HG02943 (cell line): ENCODE measurements around the gene USHBP1.

Experiments
- ATAC-seq: cut with Tn5 transposase; IDR thresholded peaks from one replicate; pipeline ENCODE4 v1.9.1; 2021; ENCODE audit warnings: mild to moderate bottlenecking, low read depth, moderate library complexity; ENCODE audit not compliant: unreplicated experiment

USHBP1 gene, protein sequence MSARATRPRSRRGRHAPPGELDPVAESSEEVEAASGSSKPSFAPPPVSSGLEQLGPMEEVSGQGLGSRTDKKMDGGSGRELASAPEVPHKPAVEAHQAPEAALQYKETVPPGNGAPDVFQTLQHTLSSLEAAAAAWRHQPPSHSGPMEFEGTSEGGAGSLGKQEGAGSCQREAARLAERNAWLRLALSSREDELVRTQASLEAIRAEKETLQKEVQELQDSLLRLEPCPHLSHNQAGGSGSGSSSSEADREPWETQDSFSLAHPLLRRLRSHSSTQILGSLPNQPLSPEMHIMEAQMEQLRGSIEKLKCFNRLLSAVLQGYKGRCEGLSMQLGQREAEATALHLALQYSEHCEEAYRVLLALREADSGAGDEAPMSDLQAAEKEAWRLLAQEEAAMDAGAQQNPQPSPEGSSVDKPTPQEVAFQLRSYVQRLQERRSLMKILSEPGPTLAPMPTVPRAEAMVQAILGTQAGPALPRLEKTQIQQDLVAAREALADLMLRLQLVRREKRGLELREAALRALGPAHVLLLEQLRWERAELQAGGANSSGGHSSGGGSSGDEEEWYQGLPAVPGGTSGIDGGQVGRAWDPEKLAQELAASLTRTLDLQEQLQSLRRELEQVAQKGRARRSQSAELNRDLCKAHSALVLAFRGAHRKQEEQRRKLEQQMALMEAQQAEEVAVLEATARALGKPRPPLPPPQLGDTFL

DNA sequence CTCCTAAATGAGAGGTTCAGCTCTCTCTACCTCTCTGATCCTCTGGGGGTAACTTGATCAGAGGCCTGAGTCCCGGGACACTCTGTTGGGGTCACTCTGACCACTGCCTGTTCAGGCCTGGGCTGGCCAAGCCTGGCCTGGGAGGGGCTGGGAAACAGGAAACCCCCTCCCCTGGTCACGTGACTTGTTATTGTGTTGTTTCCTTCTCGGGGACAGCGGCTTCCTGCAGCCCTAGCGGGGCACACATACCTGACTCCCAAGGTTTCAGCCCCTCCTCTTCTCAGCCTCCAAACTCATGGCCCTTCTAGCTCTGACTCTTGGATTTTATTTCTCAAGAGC lies at the start of gene USHBP1:
USHBP1 (minus strand) TSS at position 105 of the 339 bp plus-strand sequence. CDS start 446 bp downstream, outside the sequence.
- no peak for ATAC-seq

DNA sequence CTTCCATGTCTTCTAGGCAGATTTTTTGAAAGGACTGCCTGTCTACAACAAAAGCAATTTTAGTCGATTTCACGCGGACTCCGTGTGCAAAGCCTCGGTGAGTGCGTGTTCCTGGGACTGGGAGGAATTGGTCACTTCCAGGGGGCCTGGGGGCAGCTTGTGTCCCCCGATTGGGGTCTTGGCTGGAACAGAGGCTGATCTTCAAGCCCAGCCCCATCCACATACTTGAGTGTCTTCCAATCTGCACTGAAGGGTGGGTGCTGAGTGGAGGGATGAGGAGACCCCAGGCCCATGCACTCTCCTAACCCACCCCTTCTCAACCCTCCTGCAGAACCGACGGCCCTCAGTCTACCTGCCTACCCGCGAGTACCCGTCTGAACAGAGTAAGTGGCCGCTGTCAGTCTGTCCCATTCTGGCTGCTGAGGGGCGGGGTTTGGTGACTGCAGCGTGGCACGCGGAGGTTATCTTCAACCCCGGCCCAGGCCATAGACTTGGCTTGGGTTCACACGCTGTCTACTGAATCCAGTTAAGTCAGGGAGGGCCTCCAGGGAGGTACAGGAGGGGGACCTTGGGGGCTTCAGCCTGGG lies 49.6 kb upstream of the USHBP1 start:
- ATAC-seq, result no peak

DNA sequence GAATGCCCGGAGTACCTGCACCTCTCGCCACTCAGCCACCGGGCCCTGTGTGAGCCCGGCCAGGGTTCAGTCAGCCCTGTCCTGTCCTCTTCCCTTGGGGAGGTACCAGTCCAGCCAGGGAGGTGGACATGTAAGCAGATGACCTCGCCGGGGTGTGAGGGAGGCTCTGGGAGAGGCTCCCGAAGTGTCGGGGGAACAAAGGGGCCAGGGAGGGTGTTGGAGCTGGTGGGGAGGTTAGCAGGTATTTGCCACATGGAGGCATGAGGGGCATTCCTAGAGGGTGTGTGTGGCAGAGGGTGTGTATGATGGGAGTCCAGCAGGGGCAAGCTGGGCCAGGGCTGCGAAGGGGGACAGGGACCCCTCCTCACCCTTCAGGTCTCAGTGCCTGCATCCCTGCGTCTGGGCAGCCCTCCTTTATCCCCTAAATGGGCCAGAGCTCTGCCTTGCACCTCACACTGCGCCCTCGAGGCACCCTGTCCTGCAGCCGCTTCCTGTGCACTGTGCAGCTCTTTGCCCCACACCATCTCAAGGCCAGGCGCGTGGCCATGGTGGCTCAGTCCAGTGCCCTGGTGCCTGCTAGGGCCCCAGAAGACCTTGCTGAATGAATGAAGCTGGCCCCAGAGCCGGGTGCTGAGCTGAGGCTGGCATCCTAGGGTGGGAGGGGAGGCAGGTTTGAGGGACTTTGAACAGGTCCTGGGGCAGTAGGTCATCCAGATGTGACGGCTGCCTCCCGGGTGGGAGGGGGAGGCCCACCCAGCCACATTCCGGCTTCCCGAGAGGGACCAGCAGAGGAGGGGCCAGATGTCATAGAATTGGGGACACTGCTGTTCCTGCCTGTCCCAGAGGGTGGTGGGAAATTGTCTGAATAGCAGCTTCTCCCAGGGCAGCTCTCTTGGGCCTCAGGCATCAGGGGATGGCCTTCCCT lies 47.9 kb upstream of the USHBP1 start:
- no peak for ATAC-seq

DNA sequence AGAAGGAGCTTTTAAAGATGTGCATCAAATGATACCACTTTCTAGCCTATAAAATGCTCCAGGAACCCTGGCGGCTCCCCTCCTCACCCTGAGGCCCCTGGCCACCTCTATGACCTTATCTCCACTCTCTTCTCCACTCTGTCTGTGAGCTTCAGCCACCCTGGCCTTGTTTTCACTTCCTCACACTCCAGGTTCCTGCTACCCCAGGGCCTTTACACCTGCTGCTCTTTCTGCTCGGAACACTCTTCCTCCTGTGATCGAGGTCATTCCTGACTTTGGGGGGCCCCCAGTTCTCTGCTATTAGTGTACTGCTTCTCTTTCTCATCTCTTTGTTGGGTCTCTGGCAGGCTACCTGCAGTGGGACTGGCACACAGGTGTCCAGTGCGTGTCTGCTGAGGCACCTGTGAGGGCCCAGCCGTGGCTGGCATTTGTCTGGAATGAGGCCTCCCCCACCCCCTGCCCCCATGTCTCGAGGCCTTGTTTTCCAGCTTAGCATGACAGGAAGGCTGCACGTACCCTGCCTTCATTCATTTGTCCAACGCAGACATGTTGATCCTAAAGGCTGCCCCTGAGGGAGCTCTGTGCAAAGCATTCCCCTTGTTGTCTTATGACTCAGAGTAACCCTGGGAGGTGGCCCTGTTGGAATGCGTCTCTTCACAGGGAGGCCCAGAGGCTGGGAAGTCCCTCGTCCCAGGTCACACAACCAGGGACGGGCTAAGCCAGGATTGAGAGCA lies 47.1 kb upstream of the USHBP1 start:
- ATAC-seq, result no peak

DNA sequence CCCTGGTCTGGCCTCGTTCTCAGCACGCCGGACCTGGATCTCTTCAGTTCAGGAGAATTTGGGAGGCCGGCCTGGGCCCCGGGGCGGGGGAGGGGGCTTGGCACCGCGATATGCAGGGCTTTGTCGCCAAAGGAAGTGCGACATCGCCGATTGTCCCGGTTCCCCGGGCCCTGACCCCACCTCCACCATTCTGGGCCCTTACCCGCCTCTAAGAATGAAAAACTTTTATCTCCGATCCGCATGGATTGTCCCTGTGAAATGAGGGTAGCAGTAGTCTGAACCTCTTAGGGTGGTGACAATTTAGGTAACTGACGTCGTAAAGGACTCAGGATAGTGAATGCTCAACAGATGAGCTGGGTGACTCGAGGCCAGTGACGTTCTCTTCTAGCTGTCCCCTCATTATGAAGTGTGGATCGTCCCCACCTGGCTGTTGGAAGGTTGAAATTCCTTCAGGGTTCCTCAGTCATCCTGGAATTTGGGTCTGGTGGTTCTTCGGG lies 45.5 kb upstream of the USHBP1 start:
- ATAC-seq, result no peak

DNA sequence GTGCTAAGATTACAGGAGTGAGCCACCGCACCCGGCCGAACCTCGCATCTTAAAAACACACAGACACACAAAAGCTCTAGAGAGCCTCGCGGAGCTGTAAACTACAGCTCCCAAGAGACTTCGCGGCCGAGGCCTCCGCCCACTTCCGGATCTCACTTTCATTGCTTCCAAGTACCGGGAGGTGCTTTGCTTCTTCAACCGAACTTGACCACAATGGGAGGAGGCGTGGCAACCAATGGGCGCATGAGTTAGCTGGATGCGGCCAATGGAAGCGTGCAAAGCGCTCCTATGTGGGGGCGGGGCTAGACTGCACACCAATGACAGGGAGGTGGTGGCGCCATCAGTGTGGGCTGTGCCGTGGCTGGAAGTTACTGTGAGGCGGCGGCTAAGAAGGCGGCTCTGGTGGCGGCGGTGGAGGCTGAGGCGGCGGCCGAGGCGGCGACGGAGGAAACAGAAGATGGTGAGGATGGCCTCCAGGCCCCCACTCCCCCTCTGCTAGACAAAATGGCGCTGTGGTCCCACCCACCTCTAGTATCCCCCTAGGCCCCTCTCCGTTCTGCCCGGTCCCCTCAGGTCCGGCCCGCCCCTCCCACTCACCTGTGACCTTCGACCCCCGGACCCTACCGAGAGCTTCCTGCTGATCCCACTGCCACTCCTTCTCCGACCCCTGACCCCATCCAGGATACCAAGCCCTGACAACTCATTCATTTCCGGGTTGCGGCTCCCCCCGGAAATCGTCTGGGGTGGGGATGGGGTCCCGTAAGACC lies 44.8 kb upstream of the USHBP1 start, which contains the start of gene DDA1:
DDA1 (plus strand) TSS at position 366 of the 767 bp plus-strand sequence; CDS start at position 458, 92 bp downstream.
- peak; percentile 47 for ATAC-seq

DNA sequence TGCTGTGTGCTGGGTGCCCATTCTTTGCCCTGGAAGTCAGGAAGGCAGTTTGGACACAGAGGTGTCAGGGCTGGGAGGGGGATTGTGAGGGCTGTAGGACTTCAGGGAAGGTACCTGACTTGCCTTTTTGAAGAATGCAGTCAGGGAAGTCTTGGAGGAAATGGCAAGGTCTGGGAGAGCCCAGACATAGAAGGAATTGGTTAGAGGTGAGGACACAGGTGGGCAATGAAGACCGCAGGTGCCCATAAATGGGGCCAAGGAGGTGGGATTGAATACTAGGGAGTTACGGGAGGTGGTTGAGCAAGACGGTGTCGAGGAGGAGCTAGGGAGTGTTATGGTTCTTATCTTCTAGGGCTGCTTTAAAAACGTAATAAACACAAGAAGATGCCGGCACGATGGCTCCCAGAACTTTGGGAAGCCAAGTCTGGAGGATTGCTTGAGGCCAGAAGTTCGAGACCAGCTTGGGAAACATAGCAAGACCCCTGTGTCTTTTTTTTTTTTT lies 43.4 kb upstream of the USHBP1 start:
- ATAC-seq, result no peak

DNA sequence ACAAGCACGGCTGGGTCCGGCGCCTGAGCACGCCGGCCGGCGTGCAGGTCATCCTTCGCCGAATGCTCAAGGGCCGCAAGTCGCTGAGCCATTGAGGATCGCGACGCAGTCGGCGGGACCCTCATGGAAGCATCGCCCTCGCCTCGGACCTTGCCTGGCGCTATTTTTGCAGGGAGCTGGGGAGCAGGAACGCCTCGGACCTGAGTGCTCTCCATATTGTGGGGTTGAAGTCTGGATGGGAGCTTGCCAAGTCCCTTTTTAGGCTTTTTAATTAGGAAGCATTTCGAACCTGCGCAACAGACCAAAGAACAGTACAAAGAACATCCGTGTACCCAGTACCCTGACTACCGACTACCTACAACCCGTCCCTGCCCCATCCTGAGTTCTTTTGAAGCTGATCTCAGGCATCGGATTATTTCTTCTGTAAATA lies 41.8 kb upstream of the USHBP1 start:
- ATAC-seq, result no peak

DNA sequence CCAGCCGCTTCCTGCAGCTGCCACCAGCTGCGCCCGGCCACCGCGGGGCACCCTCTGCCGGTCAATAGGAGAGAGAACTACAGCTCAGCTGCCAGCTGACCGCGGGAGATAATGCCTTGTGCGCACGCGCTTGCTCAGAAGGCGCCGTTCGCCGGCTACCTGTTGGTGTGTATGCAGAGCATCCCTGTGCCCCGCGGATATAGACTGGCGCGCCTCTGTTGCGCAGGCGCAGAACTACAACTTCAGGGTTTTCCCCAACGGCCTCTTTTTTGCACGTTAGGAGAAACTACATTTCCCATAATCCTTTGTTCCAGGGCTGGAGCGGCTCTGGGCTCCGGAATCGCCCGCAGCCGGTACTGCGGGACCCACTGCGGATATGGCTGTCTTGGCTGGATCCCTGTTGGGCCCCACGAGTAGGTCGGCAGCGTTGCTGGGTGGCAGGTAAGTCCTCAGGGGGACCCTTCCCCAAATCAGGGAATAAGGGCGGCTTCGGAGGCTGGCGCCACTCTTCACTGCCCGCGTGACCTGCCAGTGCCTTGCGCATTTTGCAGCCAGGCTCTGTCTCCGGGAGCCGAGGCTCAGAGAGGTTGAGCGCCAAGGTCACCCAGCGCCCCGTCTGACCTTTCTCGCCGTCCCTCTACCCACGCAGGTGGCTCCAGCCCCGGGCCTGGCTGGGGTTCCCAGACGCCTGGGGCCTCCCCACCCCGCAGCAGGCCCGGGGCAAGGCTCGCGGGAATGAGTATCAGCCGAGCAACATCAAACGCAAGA lies 41.2 kb upstream of the USHBP1 start, which contains the start of gene MRPL34:
MRPL34 (plus strand) TSS at position 356 of the 768 bp plus-strand sequence; CDS start at position 377, 21 bp downstream.
- peak; percentile 66 for ATAC-seq

DNA sequence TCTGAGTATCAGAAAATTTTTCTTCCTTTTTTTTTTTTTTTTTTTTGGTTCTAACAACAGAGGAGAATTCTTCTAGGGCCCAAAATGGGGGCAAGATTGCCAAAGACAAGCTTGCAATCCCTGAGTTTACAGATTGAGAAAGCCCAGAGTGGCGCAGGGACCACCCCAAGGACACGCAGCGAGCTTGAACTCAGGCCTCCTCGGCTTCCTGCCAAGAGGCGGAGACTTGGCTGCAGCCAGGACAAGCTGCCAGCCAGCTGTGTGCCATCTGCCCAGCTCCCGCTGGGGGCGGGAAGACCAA lies 40.6 kb upstream of the USHBP1 start:
- ATAC-seq, result no peak

DNA sequence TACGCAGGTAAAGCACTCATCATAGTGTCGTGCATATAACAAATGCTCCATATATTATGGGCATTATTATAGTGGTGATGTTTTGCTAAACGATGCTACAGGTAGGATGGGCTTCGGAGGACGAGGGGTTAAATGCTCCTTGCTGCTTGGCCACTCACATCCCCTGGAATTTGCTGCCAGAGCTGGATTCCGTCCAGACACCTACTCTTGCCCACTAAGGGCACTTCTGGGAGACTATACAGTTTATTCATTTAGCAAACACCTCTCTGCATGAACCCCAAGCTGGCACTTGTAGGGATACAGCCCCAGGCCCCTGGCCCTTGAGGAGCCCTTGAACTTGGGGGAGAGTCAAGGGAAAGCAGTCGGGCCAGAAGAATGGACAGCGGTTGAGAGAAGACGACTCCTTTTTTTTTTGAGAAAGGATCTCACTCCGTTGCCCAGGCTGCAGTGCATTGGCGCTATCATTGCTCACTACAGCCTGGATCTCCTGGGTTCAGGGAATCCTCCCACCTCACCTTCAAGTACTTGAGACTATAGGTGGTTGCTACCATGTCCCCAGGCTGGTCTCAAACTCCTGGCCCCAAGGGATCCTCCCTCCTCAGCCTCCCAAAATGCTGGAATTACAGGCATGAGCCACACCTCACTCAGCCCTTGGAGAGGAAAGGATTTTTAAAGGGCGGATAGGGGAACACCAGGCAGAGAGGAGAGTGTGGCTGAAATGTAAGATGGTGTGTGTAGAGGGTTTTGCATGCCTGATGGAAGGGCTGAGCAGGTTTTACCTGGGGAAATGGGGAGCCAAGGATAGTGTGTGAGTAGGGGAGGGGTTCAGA lies 40.1 kb upstream of the USHBP1 start:
- no peak for ATAC-seq

DNA sequence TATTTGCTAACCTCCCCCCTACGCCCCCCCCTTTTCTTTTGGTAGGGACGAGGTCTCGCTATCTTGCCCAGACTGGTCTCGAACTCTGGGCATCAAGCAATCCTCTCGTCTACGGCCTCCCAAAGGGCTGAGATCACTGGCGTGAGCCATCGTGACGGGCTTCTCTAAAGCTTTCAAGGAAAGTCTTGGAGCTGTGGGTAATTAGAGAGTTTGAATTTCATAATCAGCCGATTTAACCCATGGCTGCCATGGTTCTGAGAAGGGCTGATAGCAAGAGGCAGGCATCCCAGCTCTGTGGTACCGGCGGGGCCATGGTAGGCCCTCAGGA lies 39.4 kb upstream of the USHBP1 start:
- ATAC-seq, result no peak

DNA sequence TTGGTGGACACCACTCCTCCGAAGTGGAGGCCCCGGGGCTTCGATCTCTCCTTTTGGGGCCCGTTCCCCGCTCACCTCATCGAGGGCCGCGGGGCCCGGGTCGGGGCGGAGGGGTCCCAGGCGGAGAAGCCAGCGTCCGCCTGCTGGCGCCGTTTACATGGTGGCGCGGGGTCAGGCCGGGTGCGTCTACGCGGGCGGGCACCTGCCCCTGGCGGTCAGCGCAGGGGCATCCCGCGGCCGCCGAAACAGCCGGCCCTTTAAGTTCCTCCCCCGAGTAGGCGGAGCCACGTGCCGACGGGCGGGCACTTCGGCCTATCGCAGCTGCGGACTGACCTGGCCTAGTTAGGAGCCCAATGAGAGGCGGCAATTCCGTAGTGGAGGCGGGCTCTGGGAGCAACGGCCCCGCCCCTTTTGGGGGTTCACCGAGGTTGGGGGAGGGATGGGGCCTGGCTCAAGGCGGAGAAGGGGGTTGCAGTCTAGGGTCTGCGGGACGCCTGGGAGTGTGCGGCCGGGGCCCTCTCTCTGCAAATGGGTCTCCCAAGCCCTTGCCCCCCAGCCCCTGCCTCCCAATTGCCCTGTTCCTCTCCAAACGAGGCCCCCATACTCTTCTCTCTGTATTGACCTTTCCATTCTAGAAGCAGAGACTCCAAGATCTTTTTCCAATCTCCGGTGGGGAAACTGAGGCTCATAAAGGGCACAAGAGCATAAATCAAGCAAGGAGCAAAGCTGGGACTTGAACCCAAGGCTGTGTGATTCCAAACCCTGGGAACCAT lies 38.8 kb upstream of the USHBP1 start, which contains the start of gene ABHD8:
ABHD8 (minus strand) TSS at position 259 of the 773 bp plus-strand sequence. CDS start 1,809 bp downstream, outside the sequence.
- ATAC-seq, result peak; percentile 42

DNA sequence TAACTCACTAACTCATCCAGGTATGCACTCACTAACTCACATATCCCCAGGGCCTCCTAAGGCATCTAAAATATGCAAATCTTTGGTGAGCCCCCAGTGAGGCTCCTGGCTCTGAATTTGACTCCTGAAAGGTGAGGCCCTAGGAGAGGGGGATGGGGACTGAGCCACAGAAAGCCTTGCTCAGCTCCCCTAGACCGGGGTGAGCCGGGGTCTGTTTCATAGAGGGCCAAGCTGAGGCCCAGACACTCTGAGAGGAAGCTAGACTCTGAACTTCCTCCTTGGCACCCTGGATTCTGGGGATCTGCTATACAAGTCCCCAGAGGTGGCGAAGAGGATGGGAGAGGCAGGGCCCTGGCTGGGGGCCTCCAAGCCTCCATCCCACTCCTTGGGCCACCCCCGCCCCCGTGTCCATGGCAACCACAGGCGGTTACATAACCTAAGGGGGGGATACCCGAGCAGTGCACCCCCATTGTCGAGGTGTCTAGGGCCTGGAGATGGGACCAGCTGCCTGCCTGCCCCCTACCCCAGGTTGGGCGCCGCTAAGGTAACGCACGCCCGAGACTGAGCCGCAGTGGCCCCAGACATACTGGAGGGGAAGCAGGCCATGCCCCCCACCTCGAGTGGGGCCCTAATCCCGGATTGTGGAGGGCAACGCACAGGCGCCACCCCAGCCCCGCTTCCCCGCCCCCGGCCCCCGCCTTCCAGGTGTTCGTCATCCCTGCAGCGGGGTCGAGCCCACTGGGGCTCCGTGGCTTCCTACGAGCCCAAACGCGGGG lies 38.0 kb upstream of the USHBP1 start:
- no peak for ATAC-seq

DNA sequence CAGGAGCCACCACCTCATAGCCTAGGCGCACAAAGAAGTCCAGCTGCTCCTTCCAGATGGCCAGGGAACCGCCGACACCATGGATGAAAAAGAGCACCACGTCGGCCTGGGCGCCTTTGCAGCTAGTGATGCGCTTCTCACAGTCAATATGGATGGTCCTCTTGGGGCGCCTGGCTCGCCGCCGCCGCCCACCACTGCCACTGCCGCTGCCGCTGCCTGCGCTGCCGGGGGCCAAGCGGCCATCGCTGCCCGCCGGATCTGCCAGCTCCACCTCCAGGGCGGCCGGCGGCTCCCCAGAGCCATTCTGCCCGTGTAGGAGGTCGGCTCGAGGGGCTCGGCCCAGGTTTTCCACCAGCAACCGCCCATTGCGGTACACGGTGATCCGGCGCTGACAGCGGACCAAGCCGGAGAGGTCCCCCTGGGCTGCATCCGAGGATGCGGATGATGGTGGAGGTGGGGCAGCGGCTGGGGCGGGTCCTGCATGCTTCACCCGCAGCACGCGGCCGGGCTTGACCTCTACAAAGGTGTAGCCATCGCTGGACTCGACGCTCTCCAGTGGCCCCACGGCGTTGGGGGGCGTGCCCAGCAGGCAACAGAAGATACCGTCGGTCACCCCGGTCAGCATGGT lies 36.6 kb upstream of the USHBP1 start:
- ATAC-seq, result no peak
